DOHH2 (cell line): ENCODE data around the gene DUSP28.

Source experiments
- CTCF ChIP-seq: fragments of 200-600 bp; sonication (generic); IDR thresholded peaks from one replicate; pipeline ENCODE4 v1.5.1; 2014; ENCODE audit warnings: antibody characterized with exemption, mild to moderate bottlenecking, low read depth, low read length; ENCODE audit not compliant: poor library complexity, severe bottlenecking
- EZH2phosphoT487 ChIP-seq: fragments of 200-600 bp; sonication (generic); IDR thresholded peaks from 2 replicates; pipeline ENCODE4 v1.6.1; 2017; ENCODE audit warnings: borderline replicate concordance, mild to moderate bottlenecking, antibody characterized with exemption, low read length, moderate library complexity, mixed read lengths

- TF ChIP-seq CTCF = peak; percentile 4
- TF ChIP-seq EZH2phosphoT487 = no peak
Measured at GRCh38 chr2:240561325-240561971, 1.3 kb downstream of the DUSP28 start.
